Liver (tissue), 9 donors: Measurements from ENCODE around the gene ARHGAP29. TPM values are rescaled to one million over a fixed set of nuclear protein-coding genes. Genes with fewer than 3 reads are reported as not detected.

Experiments used
- DNase-seq: peaks from one replicate; pipeline ENCODE4 v3.0.0-alpha.2; 2017; ENCODE audit warnings: low spot score
- H3K27ac ChIP-seq, 2 donors: one replicate each; pipeline ENCODE4 v1.7.0; 2013; ENCODE audit warnings: inconsistent platforms in 2 of 2, low read length in 2 of 2, control low read depth in 1 of 2, low read depth in 1 of 2, mild to moderate bottlenecking in 1 of 2
- H3K27me3 ChIP-seq, 4 donors: one replicate each; pipeline versions ENCODE4 v1.6.1 to v1.7.0; 2013; ENCODE audit warnings: low read length in 3 of 4, inconsistent platforms in 1 of 4, mild to moderate bottlenecking in 1 of 4, moderate library complexity in 1 of 4; ENCODE audit not compliant: control insufficient read depth in 4 of 4, insufficient read depth in 4 of 4
- H3K36me3 ChIP-seq, 4 donors: one replicate each; pipeline versions ENCODE4 v1.6.1 to v1.7.0; 2013; ENCODE audit warnings: low read length in 3 of 4, mild to moderate bottlenecking in 3 of 4, low read depth in 1 of 4, moderate library complexity in 1 of 4; ENCODE audit not compliant: control insufficient read depth in 4 of 4, insufficient read depth in 3 of 4
- H3K4me1 ChIP-seq, 4 donors: one replicate each; pipeline versions ENCODE4 v1.6.1 to v1.7.0; 2013; ENCODE audit warnings: low read length in 3 of 4, mild to moderate bottlenecking in 3 of 4, moderate library complexity in 1 of 4; ENCODE audit not compliant: control insufficient read depth in 4 of 4, insufficient read depth in 4 of 4
- H3K4me3 ChIP-seq, 3 donors: one replicate each; pipeline versions ENCODE4 v1.6.1 to v1.7.0; 2013; ENCODE audit warnings: low read length in 3 of 3, control low read depth in 1 of 3, low read depth in 1 of 3, mild to moderate bottlenecking in 1 of 3
- H3K9ac ChIP-seq, 2 donors: one replicate each; pipeline ENCODE4 v1.7.0; 2013; ENCODE audit warnings: low read length in 2 of 2, mild to moderate bottlenecking in 2 of 2, moderate library complexity in 2 of 2, control low read depth in 1 of 2, low read depth in 1 of 2
- H3K9me3 ChIP-seq, 4 donors: one replicate each; pipeline versions ENCODE4 v1.6.1 to v1.7.0; 2013; ENCODE audit warnings: low read length in 3 of 4; ENCODE audit not compliant: control insufficient read depth in 4 of 4
- EGR1 ChIP-seq, 2 donors: IDR thresholded peaks; 2 replicates each; pipeline ENCODE4 v1.6.1; 2016 to 2018; ENCODE audit warnings: antibody characterized with exemption in 2 of 2, low read depth in 2 of 2
- FOXA1 ChIP-seq: IDR thresholded peaks from 2 replicates; pipeline ENCODE4 v1.6.1; 2016; ENCODE audit warnings: antibody characterized with exemption
- FOXA2 ChIP-seq: IDR thresholded peaks from 2 replicates; pipeline ENCODE4 v1.6.1; 2016; ENCODE audit warnings: antibody characterized with exemption
- GABPA ChIP-seq, 2 donors: IDR thresholded peaks in 1 of 2; conservative IDR thresholded peaks in 1 of 2; 2 replicates each; pipeline ENCODE4 v1.6.1; 2016; ENCODE audit warnings: antibody characterized with exemption in 2 of 2, mild to moderate bottlenecking in 1 of 2, moderate library complexity in 1 of 2
- HNF4A ChIP-seq, 2 donors: conservative IDR thresholded peaks; 2 replicates each; pipeline ENCODE4 v1.6.1; 2016; ENCODE audit warnings: antibody characterized with exemption in 2 of 2, mild to moderate bottlenecking in 2 of 2
- HNF4G ChIP-seq: IDR thresholded peaks from 2 replicates; pipeline ENCODE4 v1.6.1; 2016; ENCODE audit warnings: antibody characterized with exemption
- JUND ChIP-seq, 2 donors: IDR thresholded peaks; 2 replicates each; pipeline ENCODE4 v1.6.1; 2016; ENCODE audit warnings: antibody characterized with exemption in 2 of 2
- NR2F2 ChIP-seq: IDR thresholded peaks from 2 replicates; pipeline ENCODE4 v1.6.1; 2016; ENCODE audit warnings: antibody characterized with exemption
- RAD21 ChIP-seq, 2 donors: IDR thresholded peaks; 2 replicates each; pipeline ENCODE4 v1.6.1; 2016; ENCODE audit warnings: antibody characterized with exemption in 2 of 2, mild to moderate bottlenecking in 2 of 2
- RXRA ChIP-seq, 2 donors: IDR thresholded peaks; 2 replicates each; pipeline ENCODE4 v1.6.1; 2017 to 2018; ENCODE audit warnings: antibody characterized with exemption in 2 of 2, mild to moderate bottlenecking in 1 of 2
- SP1 ChIP-seq: IDR thresholded peaks from 2 replicates; pipeline ENCODE4 v1.6.1; 2018; ENCODE audit warnings: antibody characterized with exemption, mild to moderate bottlenecking
- TAF1 ChIP-seq: conservative IDR thresholded peaks from 2 replicates; pipeline ENCODE4 v1.6.1; 2016; ENCODE audit warnings: antibody characterized with exemption, mild to moderate bottlenecking
- YY1 ChIP-seq: IDR thresholded peaks from 2 replicates; pipeline ENCODE4 v1.6.1; 2016; ENCODE audit warnings: antibody characterized with exemption, mild to moderate bottlenecking
- WGBS: extraction: QIAGEN DNeasy Blood & Tissue Kit; methylation state at CpG from one replicate; pipeline ENCODE4 v1.1.7; 2013; 5-methylcytosine and 5-hydroxymethylcytosine counted together
- polyA plus RNA-seq, 2 donors: library from polyadenylated mRNA; stranded (reverse) in 1 of 2; unstranded in 1 of 2; fragments of 200-250 nt in 1 of 2; fragments of >200 nt in 1 of 2; fragmentation: Nextera tagmentation in 1 of 2; extraction: Ambion mirVana in 1 of 2; gene quantifications; one replicate each; pipeline versions ENCODE4 v1.2.1 to v1.2.3, GENCODE V29; 2013 to 2015
- total RNA-seq, 2 donors: library from RNA; depleted of rRNA; stranded (reverse); fragments of >200 nt; gene quantifications; one replicate each; pipeline ENCODE4 v1.2.3, GENCODE V29; 2014
- TF ChIP-seq, protein P1 (sequence below): IDR thresholded peaks from 2 replicates; pipeline ENCODE4 v1.6.1; 2016; ENCODE audit warnings: antibody characterized with exemption
- TF ChIP-seq, protein P2 (sequence below): IDR thresholded peaks from 2 replicates; pipeline ENCODE4 v1.6.1; 2016; ENCODE audit warnings: antibody characterized with exemption
- TF ChIP-seq, protein P3 (sequence below): IDR thresholded peaks from 2 replicates; pipeline ENCODE4 v1.6.1; 2016; ENCODE audit warnings: antibody characterized with exemption, mild to moderate bottlenecking
- donor health status: healthy.
- donor health status: healthy.
- donor health status: healthy.
- donor health status: healthy.
- donor health status: healthy.

ARHGAP29 gene
- total and polyA plus RNA-seq, 4 donors, result 8.3 to 27.7 (median 13.2) TPM

DNA sequence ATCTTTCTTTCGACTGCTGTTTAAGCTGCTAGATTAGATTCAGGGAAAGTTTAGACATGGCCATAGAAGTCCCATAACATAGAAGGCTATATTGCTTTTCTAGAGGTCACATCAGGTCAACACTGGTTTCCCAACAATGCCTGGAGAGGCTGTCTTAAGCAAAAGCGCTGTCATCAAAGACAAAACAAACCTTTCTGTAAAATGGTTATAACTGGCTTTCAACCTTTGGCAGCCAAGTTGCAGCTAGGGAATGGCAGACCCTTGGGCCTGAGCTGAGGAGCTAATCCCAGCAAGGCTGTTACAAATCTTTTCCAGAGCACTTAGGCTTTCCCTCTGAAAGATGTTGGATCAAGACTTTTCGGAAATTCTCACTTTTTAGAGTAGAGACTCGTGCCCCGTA, 105.3 kb downstream of the ARHGAP29 start:
- no peak overlapping the region for H3K4me3 ChIP-seq
- no peak for DNase-seq
- 98% methylated on average over 5 of the region's 5 CpGs for WGBS
- no peaks in the 10 kb centered on the region for H3K4me1 ChIP-seq
- H3K27ac ChIP-seq, result no peak overlapping the region
- H3K9me3 ChIP-seq, result no peaks in the 10 kb centered on the region
- TF ChIP-seq, protein P1, sequence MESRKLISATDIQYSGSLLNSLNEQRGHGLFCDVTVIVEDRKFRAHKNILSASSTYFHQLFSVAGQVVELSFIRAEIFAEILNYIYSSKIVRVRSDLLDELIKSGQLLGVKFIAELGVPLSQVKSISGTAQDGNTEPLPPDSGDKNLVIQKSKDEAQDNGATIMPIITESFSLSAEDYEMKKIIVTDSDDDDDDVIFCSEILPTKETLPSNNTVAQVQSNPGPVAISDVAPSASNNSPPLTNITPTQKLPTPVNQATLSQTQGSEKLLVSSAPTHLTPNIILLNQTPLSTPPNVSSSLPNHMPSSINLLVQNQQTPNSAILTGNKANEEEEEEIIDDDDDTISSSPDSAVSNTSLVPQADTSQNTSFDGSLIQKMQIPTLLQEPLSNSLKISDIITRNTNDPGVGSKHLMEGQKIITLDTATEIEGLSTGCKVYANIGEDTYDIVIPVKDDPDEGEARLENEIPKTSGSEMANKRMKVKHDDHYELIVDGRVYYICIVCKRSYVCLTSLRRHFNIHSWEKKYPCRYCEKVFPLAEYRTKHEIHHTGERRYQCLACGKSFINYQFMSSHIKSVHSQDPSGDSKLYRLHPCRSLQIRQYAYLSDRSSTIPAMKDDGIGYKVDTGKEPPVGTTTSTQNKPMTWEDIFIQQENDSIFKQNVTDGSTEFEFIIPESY, result no peak
- TF ChIP-seq SP1, result no peak
- TF ChIP-seq TAF1, result no peak
- TF ChIP-seq YY1, result no peak
- TF ChIP-seq, protein P2, sequence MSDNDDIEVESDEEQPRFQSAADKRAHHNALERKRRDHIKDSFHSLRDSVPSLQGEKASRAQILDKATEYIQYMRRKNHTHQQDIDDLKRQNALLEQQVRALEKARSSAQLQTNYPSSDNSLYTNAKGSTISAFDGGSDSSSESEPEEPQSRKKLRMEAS, result no peak
- no peak for TF ChIP-seq HNF4G
- no peak for TF ChIP-seq EGR1 (IDR thresholded peaks at IDR 0.05; ENCODE audit: low read depth in 2 of 2)
- TF ChIP-seq GABPA (IDR thresholded peaks at IDR 0.05 in 1 of 2, conservative IDR thresholded peaks at IDR 0.05 in 1 of 2), result no peak
- TF ChIP-seq RXRA (IDR thresholded peaks at IDR 0.05), result no peak
- no peak overlapping the region for H3K9ac ChIP-seq
- no peaks in the 10 kb centered on the region for H3K27me3 ChIP-seq
- H3K36me3 ChIP-seq, result no peaks in the 10 kb centered on the region

DNA sequence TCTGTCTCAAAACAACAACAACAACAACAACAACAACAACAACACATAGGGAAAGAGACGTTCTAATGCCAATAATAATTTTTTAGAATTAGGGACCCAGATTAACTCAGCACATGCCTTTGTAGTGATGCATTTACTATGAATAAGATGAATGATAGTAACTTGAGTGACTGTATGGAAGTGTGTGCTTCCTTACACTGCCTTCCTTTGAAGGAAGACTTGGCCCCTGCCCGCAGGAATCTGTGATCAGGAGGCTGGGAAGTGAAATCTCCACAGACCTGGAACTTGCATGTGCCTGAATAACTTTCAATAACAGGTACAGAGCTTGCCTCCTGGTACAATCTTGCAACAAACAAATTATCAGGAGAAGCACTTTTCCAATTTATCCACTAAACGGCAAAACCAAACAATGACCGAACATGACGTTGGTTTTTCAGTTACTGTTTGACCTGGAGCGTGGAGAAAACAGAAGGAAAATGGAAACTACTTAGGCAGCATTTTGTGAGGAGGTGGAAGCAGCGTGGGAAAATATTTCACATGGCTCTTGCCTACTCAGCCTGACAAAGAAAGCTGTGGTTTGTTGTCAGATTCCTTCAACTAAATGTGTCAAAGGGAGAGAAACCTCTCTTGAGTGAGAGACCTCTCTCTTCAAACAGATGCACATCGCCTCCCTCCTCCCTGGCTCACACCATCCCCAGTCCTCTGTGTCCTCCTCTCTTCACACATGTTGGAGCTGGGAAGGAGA, 106.4 kb downstream of the ARHGAP29 start:
- H3K36me3 ChIP-seq, result no peaks in the 10 kb centered on the region
- H3K27me3 ChIP-seq, result no peaks in the 10 kb centered on the region
- no peak for DNase-seq
- 53% methylated on average over 8 of the region's 8 CpGs for WGBS
- peaks cover 0 to 3% (median 2%) of the 10 kb centered on the region in 4 donors for H3K4me1 ChIP-seq
- no peak overlapping the region for H3K27ac ChIP-seq
- no peak overlapping the region for H3K4me3 ChIP-seq
- TF ChIP-seq YY1, result no peak
- TF ChIP-seq, protein P3, sequence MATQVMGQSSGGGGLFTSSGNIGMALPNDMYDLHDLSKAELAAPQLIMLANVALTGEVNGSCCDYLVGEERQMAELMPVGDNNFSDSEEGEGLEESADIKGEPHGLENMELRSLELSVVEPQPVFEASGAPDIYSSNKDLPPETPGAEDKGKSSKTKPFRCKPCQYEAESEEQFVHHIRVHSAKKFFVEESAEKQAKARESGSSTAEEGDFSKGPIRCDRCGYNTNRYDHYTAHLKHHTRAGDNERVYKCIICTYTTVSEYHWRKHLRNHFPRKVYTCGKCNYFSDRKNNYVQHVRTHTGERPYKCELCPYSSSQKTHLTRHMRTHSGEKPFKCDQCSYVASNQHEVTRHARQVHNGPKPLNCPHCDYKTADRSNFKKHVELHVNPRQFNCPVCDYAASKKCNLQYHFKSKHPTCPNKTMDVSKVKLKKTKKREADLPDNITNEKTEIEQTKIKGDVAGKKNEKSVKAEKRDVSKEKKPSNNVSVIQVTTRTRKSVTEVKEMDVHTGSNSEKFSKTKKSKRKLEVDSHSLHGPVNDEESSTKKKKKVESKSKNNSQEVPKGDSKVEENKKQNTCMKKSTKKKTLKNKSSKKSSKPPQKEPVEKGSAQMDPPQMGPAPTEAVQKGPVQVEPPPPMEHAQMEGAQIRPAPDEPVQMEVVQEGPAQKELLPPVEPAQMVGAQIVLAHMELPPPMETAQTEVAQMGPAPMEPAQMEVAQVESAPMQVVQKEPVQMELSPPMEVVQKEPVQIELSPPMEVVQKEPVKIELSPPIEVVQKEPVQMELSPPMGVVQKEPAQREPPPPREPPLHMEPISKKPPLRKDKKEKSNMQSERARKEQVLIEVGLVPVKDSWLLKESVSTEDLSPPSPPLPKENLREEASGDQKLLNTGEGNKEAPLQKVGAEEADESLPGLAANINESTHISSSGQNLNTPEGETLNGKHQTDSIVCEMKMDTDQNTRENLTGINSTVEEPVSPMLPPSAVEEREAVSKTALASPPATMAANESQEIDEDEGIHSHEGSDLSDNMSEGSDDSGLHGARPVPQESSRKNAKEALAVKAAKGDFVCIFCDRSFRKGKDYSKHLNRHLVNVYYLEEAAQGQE, result no peak
- no peak for TF ChIP-seq TAF1
- no peak for TF ChIP-seq HNF4A (conservative IDR thresholded peaks at IDR 0.05)
- no peak for TF ChIP-seq NR2F2
- TF ChIP-seq SP1, result no peak
- TF ChIP-seq JUND (IDR thresholded peaks at IDR 0.05), result no peak
- no peak for TF ChIP-seq GABPA (IDR thresholded peaks at IDR 0.05 in 1 of 2, conservative IDR thresholded peaks at IDR 0.05 in 1 of 2)
- TF ChIP-seq, protein P1, result no peak
- TF ChIP-seq EGR1 (IDR thresholded peaks at IDR 0.05; ENCODE audit: low read depth in 2 of 2), result no peak
- no peak for TF ChIP-seq RAD21 (IDR thresholded peaks at IDR 0.05)
- TF ChIP-seq FOXA2, result no peak
- TF ChIP-seq FOXA1, result no peak
- TF ChIP-seq, protein P2, result no peak
- no peak overlapping the region for H3K9ac ChIP-seq
- no peaks in the 10 kb centered on the region for H3K9me3 ChIP-seq
